Endodermal cell (in vitro differentiated cells): ENCODE measurements around the gene S100A10. TPM values are rescaled to one million over a fixed set of nuclear protein-coding genes. Genes with fewer than 3 reads are reported as not detected.

Experiments used
- DNase-seq: peaks from one replicate; pipeline ENCODE4 v3.0.0-alpha.2; 2017
- H3K27ac ChIP-seq: 2 replicates; pipeline ENCODE4 v1.5.1; 2013; ENCODE audit warnings: mild to moderate bottlenecking, low read depth, low read length, moderate library complexity
- H3K27me3 ChIP-seq: 2 replicates; pipeline ENCODE4 v1.6.1; 2013; ENCODE audit warnings: mild to moderate bottlenecking, low read length, moderate library complexity; ENCODE audit not compliant: insufficient read depth, control insufficient read depth, poor library complexity, severe bottlenecking
- H3K36me3 ChIP-seq: 2 replicates; pipeline ENCODE4 v1.7.0; 2013; ENCODE audit warnings: mild to moderate bottlenecking, low read length, moderate library complexity; ENCODE audit not compliant: control insufficient read depth, insufficient read depth
- H3K4me1 ChIP-seq: one replicate; pipeline ENCODE4 v1.7.0; 2013; ENCODE audit warnings: low read length; ENCODE audit not compliant: control insufficient read depth, insufficient read depth
- H3K4me3 ChIP-seq: 2 replicates; pipeline ENCODE4 v1.5.1; 2013; ENCODE audit warnings: mild to moderate bottlenecking, low read length, moderate library complexity
- H3K9ac ChIP-seq: 2 replicates; pipeline ENCODE4 v1.6.1; 2013; ENCODE audit warnings: mild to moderate bottlenecking, low read length, moderate library complexity; ENCODE audit not compliant: poor library complexity, severe bottlenecking; ENCODE audit errors: extremely low read depth
- H3K9me3 ChIP-seq: 2 replicates; pipeline ENCODE4 v1.6.1; 2013; ENCODE audit warnings: mild to moderate bottlenecking, low read length, moderate library complexity; ENCODE audit not compliant: control insufficient read depth
- H3K27ac Mint-ChIP-seq: 2 replicates; pipeline ENCODE4 v1.8.0; 2020; ENCODE audit warnings: mixed read lengths
- H3K27me3 Mint-ChIP-seq: 2 replicates; pipeline ENCODE4 v1.8.0; 2021; ENCODE audit warnings: mild to moderate bottlenecking, mixed read lengths; ENCODE audit not compliant: insufficient read depth
- H3K36me3 Mint-ChIP-seq: 2 replicates; pipeline ENCODE4 v1.8.0; 2020; ENCODE audit warnings: low read depth, mixed read lengths
- H3K4me1 Mint-ChIP-seq: 2 replicates; pipeline ENCODE4 v1.8.0; 2020; ENCODE audit warnings: mixed read lengths
- H3K4me3 Mint-ChIP-seq: 2 replicates; pipeline ENCODE4 v1.8.0; 2020; ENCODE audit warnings: mild to moderate bottlenecking, moderate library complexity, mixed read lengths
- H3K9me3 Mint-ChIP-seq: 2 replicates; pipeline ENCODE4 v1.8.0; 2020; ENCODE audit warnings: mild to moderate bottlenecking, mixed read lengths
- CTCF ChIP-seq: fragments of 200-600 bp; sonication (generic); conservative IDR thresholded peaks from 2 replicates; pipeline ENCODE4 v1.5.0; 2021; ENCODE audit warnings: antibody characterized with exemption, mild to moderate bottlenecking
- WGBS, 2 experiments: methylation state at CpG; one replicate each; pipeline versions ENCODE4 v1.1.5 to v1.1.7; 2013; ENCODE audit warnings: missing lambda C conversion rate in 2 of 2, mixed read lengths in 1 of 2; ENCODE audit not compliant: insufficient coverage in 1 of 2, insufficient read length in 1 of 2; 5-methylcytosine and 5-hydroxymethylcytosine counted together
- total RNA-seq, 2 donors: library from RNA; stranded (reverse); fragmentation: NEBNext Ultra II Directional in 1 of 2; extraction: Animal tissue kit (Norgen Biotek cat#: 25700) in 1 of 2; gene quantifications; 2 replicates in 1 of 2; 3 replicates in 1 of 2; pipeline ENCODE4 v1.2.1, GENCODE V29; 2021

The S100A10 gene
- total RNA-seq, 2 donors from 2014 or later = 352 to 880 TPM

DNA sequence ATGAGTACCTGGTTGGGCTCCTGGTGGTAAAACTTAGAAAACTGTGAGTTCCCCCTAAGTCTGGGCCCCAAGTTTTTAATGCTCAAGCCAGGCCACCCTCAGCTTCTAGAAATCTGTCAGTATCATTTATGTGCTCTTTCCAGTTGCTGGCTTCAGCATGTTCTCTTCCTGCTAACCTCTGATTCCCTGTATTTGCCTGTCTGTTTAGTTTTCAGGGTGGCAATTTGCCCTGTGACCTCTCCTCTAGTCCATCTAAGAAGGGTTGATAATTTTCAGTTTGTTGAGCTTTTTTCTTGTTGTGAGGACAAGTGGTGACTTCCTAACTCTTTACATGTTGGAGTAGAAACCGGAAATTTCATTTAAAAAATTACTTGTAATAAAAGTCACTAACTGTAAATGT is 16.0 kb upstream of the S100A10 start:
- peaks cover 19% of the 10 kb centered on the region for H3K4me1 Mint-ChIP-seq
- H3K27me3 Mint-ChIP-seq = peaks cover 40% of the 10 kb centered on the region
- H3K27ac ChIP-seq = no peak overlapping the region
- H3K27ac Mint-ChIP-seq = no peak overlapping the region
- H3K4me3 ChIP-seq = no peak overlapping the region
- no peaks in the 10 kb centered on the region for H3K36me3 Mint-ChIP-seq
- no peak overlapping the region for H3K9ac ChIP-seq
- peaks cover 19% of the 10 kb centered on the region for H3K27me3 ChIP-seq
- H3K9me3 Mint-ChIP-seq = no peaks in the 10 kb centered on the region
- TF ChIP-seq CTCF = no peak
- H3K4me3 Mint-ChIP-seq = no peak overlapping the region
- H3K4me1 ChIP-seq = no peaks in the 10 kb centered on the region
- no peaks in the 10 kb centered on the region for H3K9me3 ChIP-seq
- H3K36me3 ChIP-seq = no peaks in the 10 kb centered on the region
- no peak for DNase-seq
- WGBS, 2 experiments = 100% methylated on average over 1 of the region's 1 CpG; no CpG with 5 or more reads in 1 of the 2 experiments

GRCh38 chr1:152007047-152007446 is 13.4 kb upstream of the S100A10 start:
- Mint-ChIP-seq H3K9me3 (no peaks in the 10 kb centered on the region), H3K4me1 (peaks cover 28% of the 10 kb centered on the region)
- WGBS, 2 experiments = 88% methylated on average over 2 of the region's 2 CpGs

GRCh38 chr1:152005360-152005912 is 11.8 kb upstream of the S100A10 start:
- H3K36me3 Mint-ChIP-seq = no peaks in the 10 kb centered on the region
- no peak for DNase-seq
- WGBS, 2 experiments = 65 to 68% methylated on average over 4 of the region's 4 CpGs
- Histone ChIP-seq H3K9ac (no peak overlapping the region), H3K4me1 (peaks cover 6% of the 10 kb centered on the region), H3K36me3 (no peaks in the 10 kb centered on the region), H3K9me3 (no peaks in the 10 kb centered on the region), H3K27ac (no peak overlapping the region), H3K27me3 (peaks cover 32% of the 10 kb centered on the region), H3K4me3 (no peak overlapping the region)
- no peak for TF ChIP-seq CTCF
- H3K4me1 Mint-ChIP-seq = peaks cover 32% of the 10 kb centered on the region
- H3K27me3 Mint-ChIP-seq = peaks cover 54% of the 10 kb centered on the region
- H3K27ac Mint-ChIP-seq = no peak overlapping the region
- H3K9me3 Mint-ChIP-seq = no peaks in the 10 kb centered on the region
- no peak overlapping the region for H3K4me3 Mint-ChIP-seq

More at GRCh38 chr1:152007047-152007446, 13.4 kb upstream of the S100A10 start:
- TF ChIP-seq CTCF = no peak
- H3K9ac ChIP-seq = no peak overlapping the region
- no peak overlapping the region for H3K27ac ChIP-seq
- H3K36me3 ChIP-seq = no peaks in the 10 kb centered on the region
- Mint-ChIP-seq H3K4me3 (no peak overlapping the region), H3K36me3 (no peaks in the 10 kb centered on the region), H3K27me3 (peaks cover 51% of the 10 kb centered on the region), H3K27ac (no peak overlapping the region)
- peaks cover 31% of the 10 kb centered on the region for H3K27me3 ChIP-seq
- DNase-seq = no peak
- H3K4me3 ChIP-seq = no peak overlapping the region
- peaks cover 6% of the 10 kb centered on the region for H3K4me1 ChIP-seq
- H3K9me3 ChIP-seq = no peaks in the 10 kb centered on the region
